Measurements from ENCODE around the gene AGAP1. TPM values are rescaled to one million over a fixed set of nuclear protein-coding genes. Genes with fewer than 3 reads are reported as not detected.

Gene AGAP1
- total and polyA plus RNA-seq, 4 donors: 2.0 to 8.5 (median 5.4) TPM

- Histone ChIP-seq H3K4me3 (ENCODE audit: low read depth in 1 of 3, low read length in 3 of 3) (no peak overlapping the region), H3K4me1 (ENCODE audit: control insufficient read depth in 4 of 4, insufficient read depth in 4 of 4, low read length in 3 of 4) (peaks cover 0 to 5% (median 0%) of the 10 kb centered on the region in 4 donors), H3K36me3 (ENCODE audit: control insufficient read depth in 4 of 4, insufficient read depth in 3 of 4, low read depth in 1 of 4, low read length in 3 of 4) (no peaks in the 10 kb centered on the region), H3K9ac (ENCODE audit: low read depth in 1 of 2, low read length in 2 of 2) (no peak overlapping the region), H3K9me3 (ENCODE audit: control insufficient read depth in 4 of 4, low read length in 3 of 4) (no peaks in the 10 kb centered on the region), H3K27ac (ENCODE audit: low read depth in 1 of 2, low read length in 2 of 2) (no peak overlapping the region), H3K27me3 (ENCODE audit: control insufficient read depth in 4 of 4, insufficient read depth in 4 of 4, low read length in 3 of 4) (no peaks in the 10 kb centered on the region)
- TF ChIP-seq RXRA (IDR thresholded peaks at IDR 0.05): no peak
- no peak for TF ChIP-seq REST (IDR thresholded peaks at IDR 0.05)
- TF ChIP-seq GABPA (IDR thresholded peaks at IDR 0.05 in 1 of 2, conservative IDR thresholded peaks at IDR 0.05 in 1 of 2): no peak
- no peak for TF ChIP-seq JUND (IDR thresholded peaks at IDR 0.05)
- no peak for TF ChIP-seq MAX (IDR thresholded peaks at IDR 0.05)
- no peak for TF ChIP-seq ATF3 (IDR thresholded peaks at IDR 0.05)
- TF ChIP-seq ZBTB33 (IDR thresholded peaks at IDR 0.05): no peak
- TF ChIP-seq TAF1 (conservative IDR thresholded peaks at IDR 0.05): no peak
- DNase-seq (ENCODE audit: low spot score): no peak
- 91% methylated on average over 20 of the region's 20 CpGs for WGBS
Measured at GRCh38 chr2:235598532-235599531, 105.0 kb downstream of the AGAP1 start.

- H3K36me3 ChIP-seq (ENCODE audit: control insufficient read depth in 4 of 4, insufficient read depth in 3 of 4, low read depth in 1 of 4, low read length in 3 of 4): no peaks in the 10 kb centered on the region
- H3K4me3 ChIP-seq (ENCODE audit: low read depth in 1 of 3, low read length in 3 of 3): no peak overlapping the region
- no peak overlapping the region for H3K9ac ChIP-seq (ENCODE audit: low read depth in 1 of 2, low read length in 2 of 2)
- peaks cover 0 to 5% (median 0%) of the 10 kb centered on the region in 4 donors for H3K4me1 ChIP-seq (ENCODE audit: control insufficient read depth in 4 of 4, insufficient read depth in 4 of 4, low read length in 3 of 4)
- no peak overlapping the region for H3K27ac ChIP-seq (ENCODE audit: low read depth in 1 of 2, low read length in 2 of 2)
- 76% methylated on average over 16 of the region's 16 CpGs for WGBS
- no peaks in the 10 kb centered on the region for H3K9me3 ChIP-seq (ENCODE audit: control insufficient read depth in 4 of 4, low read length in 3 of 4)
- H3K27me3 ChIP-seq (ENCODE audit: control insufficient read depth in 4 of 4, insufficient read depth in 4 of 4, low read length in 3 of 4): no peaks in the 10 kb centered on the region
- DNase-seq (ENCODE audit: low spot score): no peak
- no peak for TF ChIP-seq YY1 (IDR thresholded peaks at IDR 0.05)
- no peak for TF ChIP-seq HNF4G (IDR thresholded peaks at IDR 0.05)
- TF ChIP-seq TAF1 (conservative IDR thresholded peaks at IDR 0.05): no peak
- TF ChIP-seq RAD21 (IDR thresholded peaks at IDR 0.05): no peak
- no peak for TF ChIP-seq ATF3 (IDR thresholded peaks at IDR 0.05)
- no peak for TF ChIP-seq CTCF (IDR thresholded peaks at IDR 0.05; ENCODE audit: low read depth, low read length, missing input control)
- no peak for TF ChIP-seq FOXA2 (IDR thresholded peaks at IDR 0.05)
- no peak for TF ChIP-seq HNF4A (conservative IDR thresholded peaks at IDR 0.05)
- TF ChIP-seq SP1 (IDR thresholded peaks at IDR 0.05): no peak
- no peak for TF ChIP-seq REST (IDR thresholded peaks at IDR 0.05)
- TF ChIP-seq RXRA (IDR thresholded peaks at IDR 0.05): no peak
- TF ChIP-seq EGR1 (IDR thresholded peaks at IDR 0.05; ENCODE audit: low read depth in 2 of 2): no peak
- TF ChIP-seq FOXA1 (IDR thresholded peaks at IDR 0.05): no peak
Measured at GRCh38 chr2:235599596-235600338, 105.9 kb downstream of the AGAP1 start.

Measured in liver (tissue), 9 donors.